HK-2 (cell line): ENCODE data around the gene MIDN.
A peak's percentile ranks its signal among the peaks of the same experiment; 100 is the strongest.

ENCODE experiments used
- DNase-seq: peaks from one replicate; pipeline ENCODE4 v3.0.0-alpha.2; 2018; ENCODE audit not compliant: unreplicated experiment

The MIDN gene

GRCh38 chr19:1258707-1259205, 10.4 kb downstream of the MIDN start:
- no peak for DNase-seq

- peak; percentile 79 for DNase-seq
Observed at GRCh38 chr19:1259206-1259875, 11.0 kb downstream of the MIDN start.

GRCh38 chr19:1259876-1260748, 11.7 kb downstream of the MIDN start:
- DNase-seq: peak; percentile 37

- DNase-seq: peak; percentile 97
Observed at GRCh38 chr19:1260749-1261537, 12.6 kb downstream of the MIDN start.

- peak; percentile 48 for DNase-seq
Observed at GRCh38 chr19:1261538-1261797, 13.1 kb downstream of the MIDN start.

- peak; percentile 73 for DNase-seq
Observed at GRCh38 chr19:1261798-1262622, 13.6 kb downstream of the MIDN start.

GRCh38 chr19:1262623-1263123, 14.3 kb downstream of the MIDN start:
- peak; percentile 50 for DNase-seq

- DNase-seq: peak; percentile 68
Observed at GRCh38 chr19:1263188-1263587, 14.8 kb downstream of the MIDN start.

- peak; percentile 89 for DNase-seq
Observed at GRCh38 chr19:1264801-1265614, 16.6 kb downstream of the MIDN start.

GRCh38 chr19:1265615-1266128, 17.3 kb downstream of the MIDN start:
- peak; percentile 79 for DNase-seq

- peak; percentile 88 for DNase-seq
Observed at GRCh38 chr19:1266129-1266915, 17.9 kb downstream of the MIDN start.

GRCh38 chr19:1266916-1267476, 18.6 kb downstream of the MIDN start:
- DNase-seq: peak; percentile 83

GRCh38 chr19:1267477-1268225, 19.3 kb downstream of the MIDN start:
- no peak for DNase-seq

- no peak for DNase-seq
Observed at GRCh38 chr19:1268226-1269064, 20.1 kb downstream of the MIDN start.

- DNase-seq: peak; percentile 99
Observed at GRCh38 chr19:1269065-1269477, 20.7 kb downstream of the MIDN start, which contains the start of gene CIRBP. TSS of gene CIRBP (plus strand) at chr19:1269332. CDS start at chr19:1270934, 1,602 bp downstream.

GRCh38 chr19:1269478-1270212, 21.3 kb downstream of the MIDN start:
- DNase-seq: peak; percentile 84
